ENCODE data around the gene WDHD1. TPM values are rescaled to one million over a fixed set of nuclear protein-coding genes. Genes with fewer than 3 reads are reported as not detected.

Gene WDHD1
- total and polyA plus RNA-seq, 2 of the 8 experiments (the other 6 are each of a cell fraction or from before 2014, with no cell fraction given), result 17.8 to 87.9 TPM

GRCh38 chr14:55031190-55031589 lies 4.3 kb upstream of the WDHD1 start (continued):
- no peak for TF ChIP-seq CTBP2 (IDR thresholded peaks at IDR 0.05; ENCODE audit: borderline replicate concordance, insufficient read depth, insufficient read length, low read length)

All from H1 (cell line).